Measurements from ENCODE around the gene DHCR7.

The DHCR7 gene

GRCh38 chr11:71481101-71481960, 33.1 kb upstream of the DHCR7 start:
- no peak for DNase-seq

GRCh38 chr11:71478528-71478840, 30.3 kb upstream of the DHCR7 start:
- no peak for DNase-seq

- DNase-seq: no peak
These were observed 29.7 kb upstream of the DHCR7 start for GRCh38 chr11:71477641-71478527.

GRCh38 chr11:71476926-71477640, 28.9 kb upstream of the DHCR7 start:
- no peak for DNase-seq

GRCh38 chr11:71476031-71476430, 27.8 kb upstream of the DHCR7 start:
- DNase-seq: no peak

- DNase-seq: no peak
These were observed 26.7 kb upstream of the DHCR7 start for GRCh38 chr11:71474771-71475483.

- no peak for DNase-seq
These were observed 26.1 kb upstream of the DHCR7 start for GRCh38 chr11:71474141-71474770.

GRCh38 chr11:71473793-71474080, 25.5 kb upstream of the DHCR7 start:
- DNase-seq: no peak

GRCh38 chr11:71472941-71473792, 25.0 kb upstream of the DHCR7 start:
- DNase-seq: no peak

- no peak for DNase-seq
These were observed 24.2 kb upstream of the DHCR7 start for GRCh38 chr11:71472357-71472885.

GRCh38 chr11:71470946-71471345, 22.8 kb upstream of the DHCR7 start:
- no peak for DNase-seq

GRCh38 chr11:71467164-71467563, 19.0 kb upstream of the DHCR7 start:
- DNase-seq: no peak

GRCh38 chr11:71466358-71466757, 18.2 kb upstream of the DHCR7 start:
- no peak for DNase-seq

- no peak for DNase-seq
These were observed 16.9 kb upstream of the DHCR7 start for GRCh38 chr11:71465054-71465453.

GRCh38 chr11:71463331-71464211, 15.4 kb upstream of the DHCR7 start:
- DNase-seq: no peak

- DNase-seq: no peak
These were observed 14.5 kb upstream of the DHCR7 start for GRCh38 chr11:71462726-71463125.

- DNase-seq: no peak
These were observed 13.5 kb upstream of the DHCR7 start for GRCh38 chr11:71461696-71462095.

- no peak for DNase-seq
These were observed 11.7 kb upstream of the DHCR7 start for GRCh38 chr11:71459767-71460320.

GRCh38 chr11:71459076-71459766, 11.0 kb upstream of the DHCR7 start:
- DNase-seq: no peak
